GM08714 (cell line): Measurements from ENCODE around the gene OAS1.

Source experiments
- H3K4me3 ChIP-seq: fragments of 200-500 bp; sonication (Bioruptor generic); 2 replicates; pipeline ENCODE4 v1.5.1; 2014; ENCODE audit warnings: mild to moderate bottlenecking, low read length, inconsistent platforms
- ZNF274 ChIP-seq: IDR thresholded peaks from 2 replicates; pipeline ENCODE4 v1.6.1; 2012; ENCODE audit warnings: mild to moderate bottlenecking, low read depth, low read length

The OAS1 gene

GRCh38 chr12:112906712-112907414, at the start of gene OAS1:
Gene OAS1, plus strand, starts transcription at chr12:112906962. Its CDS starts 78 bp downstream, at chr12:112907040.
- no peak for TF ChIP-seq ZNF274
- peak within 1 kb of the TSS; percentile 91 for H3K4me3 ChIP-seq

DNA sequence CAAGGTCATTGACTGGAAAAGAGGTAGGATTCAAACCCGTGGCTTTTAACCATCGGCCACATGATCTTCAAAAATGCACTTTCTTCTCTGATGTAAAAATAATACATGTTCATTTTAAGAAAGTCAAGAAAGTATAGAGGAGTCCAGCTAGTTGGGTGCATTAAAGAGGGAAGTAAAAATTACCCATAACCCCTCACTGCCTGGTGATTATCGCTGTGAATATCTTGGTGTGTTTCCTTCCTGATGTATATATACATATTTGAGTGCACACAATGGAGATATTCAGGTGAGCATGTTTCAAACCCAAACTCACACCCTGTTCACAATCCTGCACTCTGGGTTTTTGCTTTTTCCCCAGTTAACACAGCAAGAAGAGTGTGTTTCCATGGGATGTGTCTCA, 47.5 kb upstream of the OAS1 start:
- TF ChIP-seq ZNF274 = no peak
- H3K4me3 ChIP-seq = no peak overlapping the region

- TF ChIP-seq ZNF274 = no peak
- H3K4me3 ChIP-seq = no peak overlapping the region
Measured at GRCh38 chr12:112860181-112860580, 46.6 kb upstream of the OAS1 start.

GRCh38 chr12:112861284-112861683, 45.5 kb upstream of the OAS1 start:
- H3K4me3 ChIP-seq = no peak overlapping the region
- TF ChIP-seq ZNF274 = no peak

- no peak overlapping the region for H3K4me3 ChIP-seq
- no peak for TF ChIP-seq ZNF274
Measured at GRCh38 chr12:112862636-112863290, 44.0 kb upstream of the OAS1 start.

DNA sequence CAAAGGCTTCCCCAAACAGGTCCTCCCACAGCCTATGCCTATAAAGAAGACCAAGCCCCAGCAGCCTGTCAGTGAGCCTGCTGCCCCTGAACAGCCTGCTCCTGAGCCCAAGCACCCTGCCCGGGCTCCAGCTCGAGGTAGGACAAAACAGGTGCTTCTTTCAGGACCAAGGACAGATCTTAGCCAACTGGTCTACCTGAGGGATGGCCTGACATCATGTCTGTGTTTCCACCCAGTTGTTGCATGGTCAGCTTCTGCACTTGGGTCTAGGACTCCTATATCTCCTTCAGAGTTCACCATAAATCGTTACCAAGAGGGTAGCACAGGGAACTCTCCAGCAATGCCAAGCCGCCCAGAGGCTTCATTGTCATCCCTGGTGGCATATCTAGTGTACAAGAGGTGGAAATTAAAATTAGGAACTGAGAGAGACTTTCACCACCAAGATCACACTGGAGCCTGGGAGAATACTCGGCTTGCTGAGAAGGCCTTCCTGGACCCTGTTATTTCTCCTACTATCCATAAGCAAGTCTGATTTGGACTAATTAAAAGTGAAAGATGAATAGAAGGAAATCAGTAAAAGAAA, 38.2 kb upstream of the OAS1 start:
- no peak for TF ChIP-seq ZNF274
- H3K4me3 ChIP-seq = no peak overlapping the region

DNA sequence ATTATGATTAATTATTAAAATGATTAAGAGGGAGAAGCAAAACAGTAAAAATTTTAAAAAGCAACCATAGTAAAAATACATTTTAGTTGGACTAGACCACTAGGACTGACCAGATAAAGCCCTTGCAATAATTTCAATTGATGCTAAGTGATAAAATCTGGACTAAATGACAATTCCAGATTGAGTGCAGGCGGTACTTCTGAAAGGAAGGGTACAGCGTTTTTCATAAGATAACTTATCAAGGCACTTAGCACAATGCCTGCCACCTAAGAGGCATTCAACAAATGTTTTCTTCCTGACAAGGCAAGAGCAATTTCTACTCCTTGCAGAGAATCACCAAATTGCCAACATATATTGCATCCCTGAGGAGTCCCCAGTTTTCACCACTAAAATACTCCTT, 37.7 kb upstream of the OAS1 start:
- TF ChIP-seq ZNF274 = no peak
- H3K4me3 ChIP-seq = no peak overlapping the region

DNA sequence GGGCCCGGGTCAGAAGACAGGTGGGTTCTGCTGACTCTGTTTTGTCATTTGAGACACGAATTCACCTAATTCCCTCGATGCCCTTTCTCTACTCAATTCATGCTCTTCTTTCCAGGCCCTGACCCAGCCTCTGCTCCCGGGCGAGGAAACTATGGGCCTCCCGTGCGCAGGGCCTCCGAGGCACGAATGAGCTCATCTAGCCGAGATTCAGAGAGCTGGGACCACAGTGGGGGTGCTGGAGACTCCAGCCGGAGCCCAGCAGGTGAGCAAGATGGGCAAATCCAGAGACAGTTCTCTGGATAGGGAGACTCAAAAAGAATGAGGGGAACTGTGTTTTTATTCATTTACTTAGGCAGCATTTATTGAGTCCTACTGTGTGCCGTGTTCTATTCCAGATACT, 37.0 kb upstream of the OAS1 start:
- no peak for TF ChIP-seq ZNF274
- no peak overlapping the region for H3K4me3 ChIP-seq

GRCh38 chr12:112870267-112870980, 36.3 kb upstream of the OAS1 start:
- TF ChIP-seq ZNF274 = no peak
- H3K4me3 ChIP-seq = no peak overlapping the region

DNA sequence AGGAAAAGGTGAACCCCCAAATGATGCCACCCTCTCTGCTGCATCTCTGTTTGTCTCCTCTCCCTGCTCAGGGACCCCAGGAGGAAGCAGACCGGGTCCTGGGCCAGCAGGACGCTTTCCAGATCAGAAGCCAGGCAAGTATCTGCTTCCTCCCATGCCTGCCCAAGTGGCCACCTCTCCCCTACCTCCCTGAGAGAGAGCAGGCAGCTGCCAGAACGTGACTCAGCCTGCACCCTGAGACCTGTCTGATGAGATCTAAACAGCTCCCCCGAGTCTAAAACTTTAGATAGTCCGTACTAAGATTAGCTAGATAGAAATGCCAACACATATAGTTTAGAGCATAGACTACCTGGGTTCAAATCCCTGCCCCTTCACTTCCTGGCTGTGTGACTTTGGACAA, 31.2 kb upstream of the OAS1 start:
- no peak overlapping the region for H3K4me3 ChIP-seq
- TF ChIP-seq ZNF274 = no peak

- TF ChIP-seq ZNF274 = no peak
- H3K4me3 ChIP-seq = no peak overlapping the region
Measured at GRCh38 chr12:112876506-112876905, 30.3 kb upstream of the OAS1 start.

DNA sequence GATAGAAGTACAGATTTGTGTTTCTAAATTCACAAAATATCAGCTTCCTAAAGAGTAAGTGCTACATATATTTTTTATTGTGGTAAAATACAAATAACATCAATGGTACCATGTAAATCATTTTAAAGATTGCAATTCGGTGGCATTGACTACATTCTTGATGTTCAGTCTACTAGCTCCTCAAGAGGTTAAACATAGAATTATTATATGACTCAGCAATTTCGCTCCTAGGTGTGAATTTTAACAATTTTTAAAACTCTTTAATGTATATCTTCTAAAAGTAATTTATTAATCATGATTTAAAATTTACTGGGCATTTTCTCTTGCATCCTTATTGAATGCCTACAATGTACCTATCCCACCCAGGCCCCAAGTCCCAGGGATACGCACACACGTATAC, 29.8 kb upstream of the OAS1 start:
- no peak for TF ChIP-seq ZNF274
- no peak overlapping the region for H3K4me3 ChIP-seq

DNA sequence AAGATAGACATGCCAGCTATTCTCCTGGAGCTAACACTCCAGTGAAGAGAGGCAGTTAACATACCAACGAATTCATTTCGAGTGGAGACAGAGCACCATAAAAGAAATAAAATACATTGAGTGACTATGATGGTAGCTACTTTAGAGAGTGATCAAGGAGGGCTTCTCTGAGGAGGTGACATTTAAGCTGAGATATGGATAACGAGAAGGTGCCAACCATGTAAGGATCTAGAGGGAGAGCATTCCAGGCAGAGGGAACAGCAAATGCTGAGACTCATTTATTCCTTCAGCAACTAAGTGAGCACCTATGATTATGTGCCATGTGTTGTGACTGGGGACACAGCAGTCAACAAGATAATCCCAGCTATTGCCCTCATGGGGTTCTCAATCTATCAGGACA, 28.3 kb upstream of the OAS1 start:
- H3K4me3 ChIP-seq = no peak overlapping the region
- no peak for TF ChIP-seq ZNF274

- H3K4me3 ChIP-seq = no peak overlapping the region
- no peak for TF ChIP-seq ZNF274
Measured at GRCh38 chr12:112879191-112879705, 27.5 kb upstream of the OAS1 start.

- TF ChIP-seq ZNF274 = no peak
- no peak overlapping the region for H3K4me3 ChIP-seq
Measured at GRCh38 chr12:112881602-112882001, 25.2 kb upstream of the OAS1 start.

GRCh38 chr12:112885236-112885635, 21.5 kb upstream of the OAS1 start:
- H3K4me3 ChIP-seq = no peak overlapping the region
- no peak for TF ChIP-seq ZNF274
